Hepatocyte (in vitro differentiated cells): Measurements from ENCODE around the gene AIP. TPM values are rescaled to one million over a fixed set of nuclear protein-coding genes. Genes with fewer than 3 reads are reported as not detected.

ENCODE experiments used
- DNase-seq: peaks from one replicate; pipeline ENCODE4 v3.0.0-alpha.2; 2016; ENCODE audit warnings: low spot score
- H2AFZ ChIP-seq: fragments of 200-600 bp; sonication (generic); 2 replicates; pipeline ENCODE4 v1.6.0; 2016; ENCODE audit warnings: antibody characterized with exemption, mild to moderate bottlenecking
- H3K27ac ChIP-seq: fragments of 200-600 bp; sonication (generic); 2 replicates; pipeline ENCODE4 v1.5.1; 2016; ENCODE audit warnings: mild to moderate bottlenecking
- H3K27me3 ChIP-seq: fragments of 200-600 bp; sonication (generic); 2 replicates; pipeline ENCODE4 v1.6.1; 2016
- H3K36me3 ChIP-seq: fragments of 200-600 bp; sonication (generic); replicated peaks from 2 replicates; pipeline ENCODE4 v1.5.1; 2016; ENCODE audit warnings: low read depth; ENCODE audit not compliant: insufficient read depth
- H3K4me1 ChIP-seq: fragments of 200-600 bp; sonication (generic); 2 replicates; pipeline ENCODE4 v1.5.1; 2016; ENCODE audit warnings: mild to moderate bottlenecking, moderate library complexity; ENCODE audit not compliant: insufficient read depth
- H3K4me2 ChIP-seq: fragments of 200-600 bp; sonication (generic); 2 replicates; pipeline ENCODE4 v1.6.0; 2016
- H3K4me3 ChIP-seq: fragments of 200-600 bp; sonication (generic); 2 replicates; pipeline ENCODE4 v1.5.1; 2016; ENCODE audit warnings: mild to moderate bottlenecking
- H3K79me2 ChIP-seq: fragments of 200-600 bp; sonication (generic); 2 replicates; pipeline ENCODE4 v1.6.0; 2017; ENCODE audit warnings: mild to moderate bottlenecking
- H3K9me2 ChIP-seq: fragments of 200-600 bp; sonication (generic); replicated peaks from 2 replicates; pipeline ENCODE4 v1.6.0; 2017; ENCODE audit warnings: mild to moderate bottlenecking; ENCODE audit not compliant: insufficient read depth
- H3K9me3 ChIP-seq: fragments of 200-600 bp; sonication (generic); 2 replicates; pipeline ENCODE4 v1.5.1; 2016; ENCODE audit warnings: low read depth, mild to moderate bottlenecking
- H4K20me1 ChIP-seq: fragments of 200-600 bp; sonication (generic); 2 replicates; pipeline ENCODE4 v1.6.0; 2016; ENCODE audit warnings: mild to moderate bottlenecking; ENCODE audit not compliant: insufficient read depth, poor library complexity, severe bottlenecking
- EZH2 ChIP-seq: fragments of 200-600 bp; sonication (generic); IDR thresholded peaks from 2 replicates; pipeline ENCODE4 v1.6.1; 2016; ENCODE audit warnings: antibody characterized with exemption, mild to moderate bottlenecking, borderline replicate concordance
- EZH2phosphoT487 ChIP-seq: fragments of 200-600 bp; sonication (generic); IDR thresholded peaks from one replicate; pipeline ENCODE4 v1.6.1; 2018; ENCODE audit warnings: antibody characterized with exemption, mild to moderate bottlenecking, low read depth, moderate library complexity; ENCODE audit not compliant: unreplicated experiment, severe bottlenecking
- WGBS: methylation state at CpG from one replicate; pipeline ENCODE4 v1.1.6; 2016; ENCODE audit warnings: low lambda C conversion rate; ENCODE audit errors: missing lambda C conversion rate; 5-methylcytosine and 5-hydroxymethylcytosine counted together
- polyA plus RNA-seq: library from polyadenylated mRNA; unstranded; fragments of >200 nt; fragmentation: Nextera tagmentation; extraction: Ambion mirVana; gene quantifications from 2 replicates; pipeline ENCODE4 v1.2.1, GENCODE V29; 2016
- total RNA-seq: library from RNA; depleted of rRNA; stranded (reverse); fragments of >200 nt; gene quantifications from 2 replicates; pipeline ENCODE4 v1.2.3, GENCODE V29; 2014
- TF ChIP-seq, protein P1 (sequence below): fragments of 200-600 bp; sonication (generic); IDR thresholded peaks from 2 replicates; pipeline ENCODE4 v1.5.1; 2016; ENCODE audit warnings: antibody characterized with exemption, mild to moderate bottlenecking; ENCODE audit not compliant: poor library complexity

Gene AIP
- total and polyA plus RNA-seq, 2 experiments from 2014 or later, result 35.3 to 45.2 TPM

DNA sequence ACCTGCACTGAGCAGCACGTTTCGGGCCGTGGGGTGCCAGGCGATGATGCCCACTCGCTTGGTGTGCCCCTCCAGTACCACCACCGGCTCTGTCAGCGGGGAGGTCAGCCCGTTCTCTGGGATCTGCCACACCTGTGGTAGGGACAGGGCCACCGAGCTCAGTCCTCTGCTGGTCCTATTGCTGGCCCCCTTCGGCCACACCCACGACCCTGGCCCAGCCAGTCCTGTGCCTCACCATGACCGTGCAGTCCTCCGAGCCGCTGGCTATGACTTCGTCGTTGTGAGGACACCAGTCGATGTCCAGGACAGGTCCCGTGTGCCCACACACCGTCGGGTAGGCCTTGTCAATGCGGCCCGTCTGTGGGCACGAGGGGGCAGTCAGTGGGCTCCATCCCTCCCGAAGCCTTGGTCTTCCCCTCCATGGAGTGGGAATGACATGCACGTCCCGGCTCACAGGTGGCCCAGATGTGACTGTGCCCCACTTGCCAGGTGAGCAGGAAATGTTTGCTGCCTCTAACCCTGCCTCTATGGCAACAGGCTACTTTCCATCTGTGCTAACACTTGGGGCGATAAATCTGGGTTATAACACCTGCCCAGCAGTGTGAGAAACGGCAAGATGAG, 41.0 kb upstream of the AIP start:
- H3K9me3 ChIP-seq, result no peaks in the 10 kb centered on the region
- H3K4me3 ChIP-seq, result no peak overlapping the region
- H3K79me2 ChIP-seq, result peaks cover 21% of the 10 kb centered on the region
- H3K27me3 ChIP-seq, result no peaks in the 10 kb centered on the region
- H3K9me2 ChIP-seq, result no peaks in the 10 kb centered on the region
- 92% methylated on average over 20 of the region's 28 CpGs for WGBS
- no peak for TF ChIP-seq EZH2
- TF ChIP-seq, protein P1, sequence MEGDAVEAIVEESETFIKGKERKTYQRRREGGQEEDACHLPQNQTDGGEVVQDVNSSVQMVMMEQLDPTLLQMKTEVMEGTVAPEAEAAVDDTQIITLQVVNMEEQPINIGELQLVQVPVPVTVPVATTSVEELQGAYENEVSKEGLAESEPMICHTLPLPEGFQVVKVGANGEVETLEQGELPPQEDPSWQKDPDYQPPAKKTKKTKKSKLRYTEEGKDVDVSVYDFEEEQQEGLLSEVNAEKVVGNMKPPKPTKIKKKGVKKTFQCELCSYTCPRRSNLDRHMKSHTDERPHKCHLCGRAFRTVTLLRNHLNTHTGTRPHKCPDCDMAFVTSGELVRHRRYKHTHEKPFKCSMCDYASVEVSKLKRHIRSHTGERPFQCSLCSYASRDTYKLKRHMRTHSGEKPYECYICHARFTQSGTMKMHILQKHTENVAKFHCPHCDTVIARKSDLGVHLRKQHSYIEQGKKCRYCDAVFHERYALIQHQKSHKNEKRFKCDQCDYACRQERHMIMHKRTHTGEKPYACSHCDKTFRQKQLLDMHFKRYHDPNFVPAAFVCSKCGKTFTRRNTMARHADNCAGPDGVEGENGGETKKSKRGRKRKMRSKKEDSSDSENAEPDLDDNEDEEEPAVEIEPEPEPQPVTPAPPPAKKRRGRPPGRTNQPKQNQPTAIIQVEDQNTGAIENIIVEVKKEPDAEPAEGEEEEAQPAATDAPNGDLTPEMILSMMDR, result no peak
- no peak for TF ChIP-seq EZH2phosphoT487
- peaks cover 16% of the 10 kb centered on the region for H3K4me1 ChIP-seq
- DNase-seq, result no peak
- no peak overlapping the region for H2AFZ ChIP-seq
- no peaks in the 10 kb centered on the region for H4K20me1 ChIP-seq
- peak overlapping the region; percentile 93 for H3K4me2 ChIP-seq
- no peaks in the 10 kb centered on the region for H3K36me3 ChIP-seq
- H3K27ac ChIP-seq, result no peak overlapping the region

GRCh38 chr11:67442504-67443404, 40.1 kb upstream of the AIP start:
- H3K9me3 ChIP-seq, result no peaks in the 10 kb centered on the region
- no peaks in the 10 kb centered on the region for H4K20me1 ChIP-seq
- H3K27ac ChIP-seq, result peak overlapping the region; percentile 80
- H3K4me3 ChIP-seq, result peak overlapping the region; percentile 90
- peaks cover 21% of the 10 kb centered on the region for H3K79me2 ChIP-seq
- TF ChIP-seq EZH2phosphoT487 (no peak), EZH2 (no peak)
- TF ChIP-seq, protein P1, result no peak
- 43% methylated on average over 35 of the region's 45 CpGs for WGBS
- peak overlapping the region; percentile 93 for H3K4me2 ChIP-seq
- no peak for DNase-seq
- peak overlapping the region; percentile 23 for H2AFZ ChIP-seq
- no peaks in the 10 kb centered on the region for H3K27me3 ChIP-seq
- peaks cover 16% of the 10 kb centered on the region for H3K4me1 ChIP-seq
- H3K36me3 ChIP-seq, result no peaks in the 10 kb centered on the region
- no peaks in the 10 kb centered on the region for H3K9me2 ChIP-seq

DNA sequence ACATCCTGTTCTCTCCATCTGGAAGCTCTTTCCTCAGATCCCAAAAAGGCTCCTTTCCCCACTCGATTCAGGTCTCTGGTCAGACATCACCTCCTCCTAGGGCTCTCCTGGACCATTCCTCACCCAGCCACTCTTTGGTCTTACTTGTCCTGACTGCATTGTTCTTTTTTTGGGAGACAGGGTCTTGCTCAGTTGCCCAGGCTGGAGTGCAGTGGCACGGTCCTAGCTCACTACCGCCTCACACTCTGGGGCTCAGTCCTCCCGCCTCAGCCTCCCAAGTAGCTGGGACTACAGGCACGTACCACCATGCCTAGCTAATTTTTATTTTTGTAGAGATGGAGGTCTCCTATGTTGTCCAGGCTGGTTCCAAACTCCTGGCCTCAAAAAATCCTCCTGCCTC, 37.3 kb upstream of the AIP start:
- Histone ChIP-seq H3K9me3 (no peaks in the 10 kb centered on the region), H3K27me3 (no peaks in the 10 kb centered on the region), H3K9me2 (no peaks in the 10 kb centered on the region), H3K4me2 (no peak overlapping the region), H3K27ac (no peak overlapping the region), H3K36me3 (no peaks in the 10 kb centered on the region), H3K4me3 (no peak overlapping the region), H2AFZ (no peak overlapping the region), H4K20me1 (no peaks in the 10 kb centered on the region), H3K4me1 (peaks cover 16% of the 10 kb centered on the region), H3K79me2 (peaks cover 21% of the 10 kb centered on the region)
- TF ChIP-seq, protein P1, result no peak
- no peak for TF ChIP-seq EZH2phosphoT487
- TF ChIP-seq EZH2, result no peak
- WGBS, result 89% methylated on average over 5 of the region's 5 CpGs
- no peak for DNase-seq
